Neuronal stem cell (in vitro differentiated cells): ENCODE results near the gene CHAF1A.

Source experiments
- DNase-seq: peaks from one replicate; pipeline ENCODE4 v3.0.0-alpha.2; 2013; ENCODE audit warnings: low spot score
- H2AFZ ChIP-seq: one replicate; pipeline ENCODE4 v1.6.1; 2013; ENCODE audit warnings: mild to moderate bottlenecking, low read length, inconsistent platforms
- H2AK5ac ChIP-seq: 2 replicates; pipeline ENCODE4 v1.6.1; 2013; ENCODE audit warnings: low read depth, mild to moderate bottlenecking, inconsistent platforms, low read length, moderate library complexity, mixed read lengths
- H2BK120ac ChIP-seq: 2 replicates; pipeline ENCODE4 v1.6.1; 2013; ENCODE audit warnings: low read depth, mild to moderate bottlenecking, inconsistent platforms, low read length, moderate library complexity, mixed read lengths
- H2BK12ac ChIP-seq: one replicate; pipeline ENCODE4 v1.6.1; 2013; ENCODE audit warnings: low read length, inconsistent platforms
- H2BK15ac ChIP-seq: 2 replicates; pipeline ENCODE4 v1.6.1; 2013; ENCODE audit warnings: mild to moderate bottlenecking, low read length, inconsistent platforms, mixed read lengths
- H2BK5ac ChIP-seq: one replicate; pipeline ENCODE4 v1.6.1; 2013; ENCODE audit warnings: inconsistent platforms, mild to moderate bottlenecking, low read length, moderate library complexity
- H3K14ac ChIP-seq: one replicate; pipeline ENCODE4 v1.6.1; 2013; ENCODE audit warnings: low read length, inconsistent platforms
- H3K18ac ChIP-seq: 2 replicates; pipeline ENCODE4 v1.6.1; 2013; ENCODE audit warnings: low read length, inconsistent platforms
- H3K23ac ChIP-seq: 2 replicates; pipeline ENCODE4 v1.6.1; 2013; ENCODE audit warnings: low read depth, mild to moderate bottlenecking, mixed read lengths, low read length, inconsistent platforms; ENCODE audit not compliant: poor library complexity
- H3K27ac ChIP-seq: replicated peaks from 3 replicates; pipeline ENCODE4 v1.5.1; 2013; ENCODE audit warnings: low read length, inconsistent platforms
- H3K27me3 ChIP-seq, 3 experiments: 2 replicates each; pipeline ENCODE4 v1.6.1; 2013; ENCODE audit warnings: low read length in 3 of 3, mild to moderate bottlenecking in 2 of 3, inconsistent platforms in 1 of 3, low read depth in 1 of 3, mixed read lengths in 1 of 3, moderate library complexity in 1 of 3; ENCODE audit not compliant: control insufficient read depth in 3 of 3, insufficient read depth in 3 of 3
- H3K36me3 ChIP-seq, 2 donors: replicated peaks in 1 of 2; 2 replicates each; pipeline ENCODE4 v1.6.1; 2013; ENCODE audit warnings: low read length in 2 of 2; ENCODE audit not compliant: control insufficient read depth in 2 of 2, insufficient read depth in 2 of 2
- H3K4ac ChIP-seq: 2 replicates; pipeline ENCODE4 v1.6.1; 2013; ENCODE audit warnings: inconsistent platforms, mild to moderate bottlenecking, low read length, moderate library complexity
- H3K4me1 ChIP-seq, 2 donors: 1 replicate in 1 of 2; 2 replicates in 1 of 2; pipeline ENCODE4 v1.6.1; 2013; ENCODE audit warnings: low read length in 2 of 2, low read depth in 1 of 2; ENCODE audit not compliant: control insufficient read depth in 2 of 2, insufficient read depth in 1 of 2
- H3K4me2 ChIP-seq: one replicate; pipeline ENCODE4 v1.6.1; 2013; ENCODE audit warnings: mild to moderate bottlenecking, low read length, inconsistent platforms; ENCODE audit not compliant: insufficient read depth, poor library complexity, severe bottlenecking
- H3K4me3 ChIP-seq, 2 donors: 2 replicates each; pipeline ENCODE4 v1.5.1; 2013; ENCODE audit warnings: low read length in 2 of 2, mild to moderate bottlenecking in 2 of 2, inconsistent platforms in 1 of 2, moderate library complexity in 1 of 2
- H3K79me1 ChIP-seq: one replicate; pipeline ENCODE4 v1.6.1; 2013; ENCODE audit warnings: low read depth, mild to moderate bottlenecking, inconsistent platforms, low read length, moderate library complexity
- H3K9ac ChIP-seq: one replicate; pipeline ENCODE4 v1.6.1; 2013; ENCODE audit warnings: mild to moderate bottlenecking, low read depth, low read length, inconsistent platforms; ENCODE audit not compliant: poor library complexity
- H3K9me3 ChIP-seq, 2 donors: replicated peaks in 1 of 2; 2 replicates each; pipeline versions ENCODE3 to v1.6.1; 2013; ENCODE audit warnings: low read length in 2 of 2, mild to moderate bottlenecking in 2 of 2, inconsistent platforms in 1 of 2, low read depth in 1 of 2, mixed read lengths in 1 of 2, moderate library complexity in 1 of 2; ENCODE audit not compliant: control insufficient read depth in 2 of 2, insufficient read depth in 1 of 2
- H4K8ac ChIP-seq: one replicate; pipeline ENCODE4 v1.6.1; 2013; ENCODE audit warnings: low read depth, mild to moderate bottlenecking, inconsistent platforms, low read length, moderate library complexity
- H4K91ac ChIP-seq: one replicate; pipeline ENCODE4 v1.6.1; 2013; ENCODE audit warnings: low read length, low read depth, mild to moderate bottlenecking, inconsistent platforms; ENCODE audit not compliant: poor library complexity
- WGBS, 2 donors: extraction: QIAGEN DNeasy Blood & Tissue Kit; methylation state at CpG; one replicate each; pipeline ENCODE4 v1.1.7; 2013; ENCODE audit warnings: missing lambda C conversion rate in 2 of 2, mixed read lengths in 1 of 2; ENCODE audit not compliant: insufficient read length in 2 of 2, insufficient replicate concordance in 1 of 2; ENCODE audit errors: extremely low coverage in 2 of 2; 5-methylcytosine and 5-hydroxymethylcytosine counted together

Gene CHAF1A

GRCh38 chr19:4456476-4456842 is 54.0 kb downstream of the CHAF1A start:
- no peak overlapping the region for H4K91ac ChIP-seq
- no peak overlapping the region for H3K27ac ChIP-seq
- H2BK5ac ChIP-seq = peak overlapping the region; percentile 82
- H2BK120ac ChIP-seq = no peak overlapping the region
- H3K4ac ChIP-seq = no peak overlapping the region
- H3K14ac ChIP-seq = no peak overlapping the region
- no peaks in the 10 kb centered on the region for H3K27me3 ChIP-seq
- peak overlapping the region; percentile 74 for H3K4me2 ChIP-seq
- no peak overlapping the region for H2BK12ac ChIP-seq
- peak overlapping the region; percentile 55 for H2AFZ ChIP-seq
- H3K18ac ChIP-seq = peak overlapping the region; percentile 11
- H3K9ac ChIP-seq = peak overlapping the region; percentile 75
- peaks cover 1% of the 10 kb centered on the region for H3K79me1 ChIP-seq
- no peak overlapping the region for H4K8ac ChIP-seq
- peaks cover 6 to 28% of the 10 kb centered on the region in 2 donors for H3K36me3 ChIP-seq
- peaks cover 8 to 15% of the 10 kb centered on the region in 2 donors for H3K4me1 ChIP-seq
- H2BK15ac ChIP-seq = no peak overlapping the region
- DNase-seq = no peak
- WGBS, 2 donors = no CpG with 5 or more reads among the region's 9 CpGs
- peak overlapping the region; percentile 82 to 84 for H3K4me3 ChIP-seq
- H3K23ac ChIP-seq = no peak overlapping the region
- no peaks in the 10 kb centered on the region for H3K9me3 ChIP-seq
- H2AK5ac ChIP-seq = peak overlapping the region; percentile 85

GRCh38 chr19:4456843-4457653 is 54.6 kb downstream of the CHAF1A start:
- Histone ChIP-seq H3K4ac (no peak overlapping the region), H3K4me3 (peak overlapping the region; percentile 84 to 94), H3K4me2 (peak overlapping the region; percentile 74), H3K9me3 (no peaks in the 10 kb centered on the region), H3K9ac (peak overlapping the region; percentile 90), H3K27me3 (no peaks in the 10 kb centered on the region), H2AFZ (peak overlapping the region; percentile 84), H3K27ac (peak overlapping the region; percentile 97), H4K8ac (no peak overlapping the region), H2BK120ac (no peak overlapping the region), H3K79me1 (peaks cover 1% of the 10 kb centered on the region), H3K4me1 (peaks cover 8 to 15% of the 10 kb centered on the region in 2 donors), H2BK15ac (no peak overlapping the region), H3K36me3 (peaks cover 6 to 24% of the 10 kb centered on the region in 2 donors), H3K23ac (no peak overlapping the region), H2AK5ac (peak overlapping the region; percentile 85), H2BK12ac (no peak overlapping the region), H4K91ac (no peak overlapping the region), H3K14ac (no peak overlapping the region), H2BK5ac (peak overlapping the region; percentile 82), H3K18ac (peak overlapping the region; percentile 99)
- WGBS, 2 donors = no CpG with 5 or more reads among the region's 53 CpGs
- DNase-seq = peak; percentile 82

- H2AK5ac ChIP-seq = peak within 1 kb of the TSS; percentile 85
- H3K79me1 ChIP-seq = peaks cover 1% of the 10 kb centered on the region
- no peaks in the 10 kb centered on the region for H3K9me3 ChIP-seq
- peak within 1 kb of the TSS; percentile 84 for H2AFZ ChIP-seq
- H3K23ac ChIP-seq = peak within 1 kb of the TSS; percentile 47
- peak within 1 kb of the TSS; percentile 90 for H3K9ac ChIP-seq
- H3K4me1 ChIP-seq = peaks cover 8 to 15% of the 10 kb centered on the region in 2 donors
- no peak within 1 kb of the TSS for H3K14ac ChIP-seq
- no CpG with 5 or more reads among the region's 52 CpGs for WGBS, 2 donors
- no peak within 1 kb of the TSS for H2BK15ac ChIP-seq
- no peak within 1 kb of the TSS for H2BK120ac ChIP-seq
- H2BK12ac ChIP-seq = no peak within 1 kb of the TSS
- no peaks in the 10 kb centered on the region for H3K27me3 ChIP-seq
- peak within 1 kb of the TSS; percentile 82 for H2BK5ac ChIP-seq
- H3K4ac ChIP-seq = no peak within 1 kb of the TSS
- peak within 1 kb of the TSS; percentile 30 for H4K8ac ChIP-seq
- DNase-seq = peak; percentile 99
- peaks cover 3 to 17% of the 10 kb centered on the region in 2 donors for H3K36me3 ChIP-seq
- H3K27ac ChIP-seq = peak within 1 kb of the TSS; percentile 97
- H3K4me3 ChIP-seq = peak within 1 kb of the TSS; percentile 84 to 94
- H4K91ac ChIP-seq = no peak within 1 kb of the TSS
- H3K18ac ChIP-seq = peak within 1 kb of the TSS; percentile 99
- H3K4me2 ChIP-seq = peak within 1 kb of the TSS; percentile 74
These were observed 55.4 kb downstream of the CHAF1A start, which contains the start of gene UBXN6 for GRCh38 chr19:4457654-4458395. UBXN6 (minus strand) TSS chr19:4457794; CDS start chr19:4457697, 97 bp downstream.
